IMR-90 (cell line): ENCODE data around the gene ABHD12. TPM values are rescaled to one million over a fixed set of nuclear protein-coding genes. Genes with fewer than 3 reads are reported as not detected.
A peak's percentile ranks its signal among the peaks of the same experiment; 100 is the strongest.

ENCODE experiments used
- ATAC-seq: fragments of 200-7000 bp; cut with Tn5 transposase; 2 replicates; pipeline ENCODE4 v1.9.1; 2020; ENCODE audit warnings: low read depth, mild to moderate bottlenecking, moderate library complexity
- BruUV-seq: library from RNA; stranded (reverse); fragments of 400-500 nt; replicated peaks from 2 replicates; lab custom pipeline; 2021; lab: Mats Ljungman, UMichigan
- CTCF ChIA-PET: fragments of 300-600 bp; formaldehyde crosslinking; extraction: SDS; loops from one replicate; lab custom pipeline; 2021; ENCODE audit warnings: antibody characterized with exemption; lab: Yijun Ruan, JAX
- POLR2A ChIA-PET: fragments of 300-600 bp; sonication (Branson Sonifier 250); formaldehyde crosslinking; loops from one replicate; lab custom pipeline; 2022; ENCODE audit warnings: antibody characterized with exemption; ENCODE audit not compliant: unreplicated experiment; lab: Charles Lee
- DNase-seq: peaks from one replicate; pipeline ENCODE4 v3.0.0; 2013
- H2AFZ ChIP-seq: replicated peaks from 2 replicates; pipeline ENCODE3; 2013; ENCODE audit warnings: low read length, mild to moderate bottlenecking; ENCODE audit not compliant: poor library complexity
- H2AK5ac ChIP-seq: 2 replicates; pipeline ENCODE4 v1.6.1; 2013; ENCODE audit warnings: low read depth, low read length, inconsistent platforms
- H2AK9ac ChIP-seq: replicated peaks from 2 replicates; pipeline ENCODE3; 2013; ENCODE audit warnings: mild to moderate bottlenecking, low read depth, low read length, moderate library complexity; ENCODE audit not compliant: poor library complexity
- H2BK120ac ChIP-seq: 2 replicates; pipeline ENCODE4 v1.6.1; 2013; ENCODE audit warnings: low read depth, low read length, inconsistent platforms
- H2BK15ac ChIP-seq: 3 replicates; pipeline ENCODE4 v1.6.1; 2013; ENCODE audit warnings: low read depth, low read length, inconsistent platforms
- H2BK20ac ChIP-seq: 2 replicates; pipeline ENCODE4 v1.6.1; 2013; ENCODE audit warnings: low read depth, mild to moderate bottlenecking, inconsistent platforms, low read length, moderate library complexity
- H2BK5ac ChIP-seq: 2 replicates; pipeline ENCODE4 v1.6.1; 2013; ENCODE audit warnings: mild to moderate bottlenecking, low read depth, low read length, inconsistent platforms; ENCODE audit not compliant: poor library complexity, severe bottlenecking
- H3K14ac ChIP-seq: replicated peaks from 2 replicates; pipeline ENCODE4 v1.6.1; 2013; ENCODE audit warnings: low read depth, low read length, inconsistent platforms
- H3K18ac ChIP-seq: 2 replicates; pipeline ENCODE4 v1.6.1; 2013; ENCODE audit warnings: low read depth, low read length, control low read depth
- H3K23ac ChIP-seq: 2 replicates; pipeline ENCODE4 v1.6.1; 2013; ENCODE audit warnings: low read depth, low read length, inconsistent platforms
- H3K27ac ChIP-seq: 2 replicates; pipeline ENCODE4 v1.5.1; 2013; ENCODE audit warnings: mild to moderate bottlenecking, control low read depth, low read length; ENCODE audit not compliant: insufficient read depth
- H3K27me3 ChIP-seq: 2 replicates; pipeline ENCODE4 v1.6.1; 2013; ENCODE audit warnings: low read length; ENCODE audit not compliant: control insufficient read depth, insufficient read depth
- H3K36me3 ChIP-seq: 2 replicates; pipeline ENCODE4 v1.6.1; 2013; ENCODE audit warnings: low read length, mixed read lengths; ENCODE audit not compliant: control insufficient read depth, insufficient read depth
- H3K4ac ChIP-seq: 2 replicates; pipeline ENCODE4 v1.6.1; 2013; ENCODE audit warnings: low read depth, low read length, inconsistent platforms
- H3K4me1 ChIP-seq: 2 replicates; pipeline ENCODE4 v1.6.1; 2013; ENCODE audit warnings: low read length, mixed read lengths; ENCODE audit not compliant: control insufficient read depth, insufficient read depth
- H3K4me2 ChIP-seq: 2 replicates; pipeline ENCODE4 v1.6.1; 2013; ENCODE audit warnings: low read depth, mild to moderate bottlenecking, control low read depth, low read length, moderate library complexity
- H3K4me3 ChIP-seq: 2 replicates; pipeline ENCODE4 v1.5.1; 2013; ENCODE audit warnings: low read depth, mild to moderate bottlenecking, control low read depth, low read length, moderate library complexity; ENCODE audit not compliant: insufficient read depth
- H3K56ac ChIP-seq: 2 replicates; pipeline ENCODE4 v1.6.1; 2013; ENCODE audit warnings: low read length, inconsistent platforms; ENCODE audit not compliant: insufficient read depth; ENCODE audit errors: extremely low read depth
- H3K79me1 ChIP-seq, 2 experiments: 2 replicates each; pipeline ENCODE4 v1.6.1; 2013; ENCODE audit warnings: low read length in 2 of 2, inconsistent platforms in 1 of 2, low read depth in 1 of 2
- H3K9ac ChIP-seq: 2 replicates; pipeline ENCODE4 v1.6.1; 2013; ENCODE audit warnings: low read depth, low read length, control low read depth
- H3K9me1 ChIP-seq: 2 replicates; pipeline ENCODE4 v1.6.1; 2013; ENCODE audit warnings: low read length, inconsistent platforms; ENCODE audit not compliant: insufficient read depth
- H3K9me3 ChIP-seq: 2 replicates; pipeline ENCODE4 v1.6.1; 2013; ENCODE audit warnings: low read length; ENCODE audit not compliant: control insufficient read depth, insufficient read depth
- H4K20me1 ChIP-seq: 2 replicates; pipeline ENCODE4 v1.6.1; 2013; ENCODE audit warnings: low read length, inconsistent platforms; ENCODE audit not compliant: insufficient read depth
- H4K5ac ChIP-seq: 2 replicates; pipeline ENCODE4 v1.6.1; 2013; ENCODE audit warnings: mild to moderate bottlenecking, low read depth, low read length, control low read depth
- H4K8ac ChIP-seq, 2 experiments: 2 replicates each; pipeline ENCODE4 v1.6.1; 2013; ENCODE audit warnings: low read depth in 2 of 2, low read length in 2 of 2, control low read depth in 1 of 2, inconsistent platforms in 1 of 2
- H4K91ac ChIP-seq: 2 replicates; pipeline ENCODE4 v1.6.1; 2013; ENCODE audit warnings: low read depth, low read length, inconsistent platforms; ENCODE audit not compliant: insufficient read depth
- RFX5 ChIP-seq: IDR thresholded peaks from 2 replicates; pipeline ENCODE4 v1.8.0; 2012; ENCODE audit warnings: low read depth, mild to moderate bottlenecking, low read length, moderate library complexity
- WGBS, 2 experiments: methylation state at CpG; one replicate each; pipeline versions ENCODE4 v1.1.5 to v1.1.7; 2013; ENCODE audit warnings: missing lambda C conversion rate in 2 of 2; ENCODE audit not compliant: insufficient read length in 1 of 2; ENCODE audit errors: extremely low coverage in 2 of 2; 5-methylcytosine and 5-hydroxymethylcytosine counted together
- dilution Hi-C: fragments of 300-500 bp; cut with HindIII; formaldehyde crosslinking; loops from one replicate; pipeline ENCODE4 v1.14.3; 2018; ENCODE audit warnings: low sequenced_read_pairs; ENCODE audit not compliant: unreplicated experiment
- in situ Hi-C: fragments of 300-500 bp; cut with MboI; formaldehyde crosslinking; loops from 3 replicates; pipeline ENCODE4 v1.14.3; 2019; ENCODE audit warnings: low sequenced_read_pairs, inconsistent platforms, mixed read lengths
- intact Hi-C: fragments of 100-400 bp; cut with micrococcal nuclease; formaldehyde crosslinking; loops from 2 replicates; pipeline ENCODE4 v1.10.0; 2022
- polyA plus RNA-seq, 3 experiments: library from polyadenylated mRNA; depleted of rRNA; stranded (reverse); fragments of >200 nt; gene quantifications; 2 replicates each; pipeline ENCODE4 v1.2.3, GENCODE V29; 2012; ENCODE audit warnings: low replicate concordance in 1 of 3
- total RNA-seq: library from RNA; depleted of rRNA; stranded (reverse); fragments of >200 nt; gene quantifications from 2 replicates; pipeline ENCODE4 v1.2.3, GENCODE V29; 2012
- TF ChIP-seq, protein P1 (sequence below): fragments of 150-350 bp; IDR thresholded peaks from 2 replicates; pipeline ENCODE4 v1.6.1; 2017; ENCODE audit warnings: mild to moderate bottlenecking, antibody characterized with exemption, low read length, low read depth

The ABHD12 gene
- total and polyA plus RNA-seq, 2 of the 4 experiments (the other 2 are of a cell fraction): 80.7 to 108 TPM

DNA sequence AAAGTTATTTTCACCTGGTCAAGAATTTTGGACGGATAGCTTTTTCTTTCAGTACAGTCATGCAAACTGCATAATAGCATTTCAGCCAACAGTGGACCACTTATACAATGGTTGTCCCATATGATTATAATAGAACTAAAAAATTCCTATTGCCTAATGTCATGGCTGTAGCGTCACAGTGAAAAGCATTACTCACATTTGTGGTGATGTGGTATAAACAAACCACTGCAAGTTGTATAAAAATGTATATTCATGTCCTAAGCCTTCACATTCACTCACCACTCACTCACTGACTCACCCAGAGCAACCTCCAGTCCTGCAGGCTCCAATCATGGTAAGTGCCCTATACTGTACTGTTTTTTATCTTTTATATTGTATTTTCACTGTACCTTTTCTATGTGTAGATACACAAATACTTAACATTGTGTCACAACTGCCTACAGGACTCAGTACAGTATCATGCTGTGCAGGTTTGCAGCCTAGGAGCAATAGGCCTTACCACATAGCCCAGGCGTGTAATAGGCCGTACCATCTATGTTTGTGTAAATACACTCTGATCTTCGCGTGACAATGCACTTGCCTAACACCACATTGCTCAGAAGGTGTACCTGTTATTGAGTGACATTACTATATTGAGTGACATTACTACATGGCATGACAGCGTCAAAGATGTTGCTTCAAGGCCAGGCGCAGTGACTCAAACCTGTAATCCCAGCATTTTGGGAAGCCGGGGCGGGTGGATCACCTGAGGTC, 17.9 kb downstream of the ABHD12 start (continued):
- TF ChIP-seq, protein P1, sequence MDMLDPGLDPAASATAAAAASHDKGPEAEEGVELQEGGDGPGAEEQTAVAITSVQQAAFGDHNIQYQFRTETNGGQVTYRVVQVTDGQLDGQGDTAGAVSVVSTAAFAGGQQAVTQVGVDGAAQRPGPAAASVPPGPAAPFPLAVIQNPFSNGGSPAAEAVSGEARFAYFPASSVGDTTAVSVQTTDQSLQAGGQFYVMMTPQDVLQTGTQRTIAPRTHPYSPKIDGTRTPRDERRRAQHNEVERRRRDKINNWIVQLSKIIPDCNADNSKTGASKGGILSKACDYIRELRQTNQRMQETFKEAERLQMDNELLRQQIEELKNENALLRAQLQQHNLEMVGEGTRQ: no peak

- H3K27me3 ChIP-seq: no peaks in the 10 kb centered on the region
- no peak overlapping the region for H3K4me3 ChIP-seq
- H3K23ac ChIP-seq: no peak overlapping the region
- no peaks in the 10 kb centered on the region for H3K36me3 ChIP-seq
- H3K14ac ChIP-seq: no peak overlapping the region
- ChIA-PET CTCF (no interaction called here), POLR2A (no interaction called here)
- no peak overlapping the region for H2AFZ ChIP-seq
- no peak overlapping the region for H4K91ac ChIP-seq
- WGBS, 2 experiments: no CpG with 5 or more reads among the region's 2 CpGs
- peaks cover 33% of the 10 kb centered on the region for H3K9me3 ChIP-seq
- TF ChIP-seq RFX5: no peak
- DNase-seq (no peak), ATAC-seq (no peak)
- no peak overlapping the region for H2BK20ac ChIP-seq
- H3K4ac ChIP-seq: no peak overlapping the region
- no peak overlapping the region for H4K8ac ChIP-seq
- in situ Hi-C loops: loop anchor here (5.0 kb wide), 1 partner anchor 43 kb away; no protein-coding TSS in a partner anchor
- no peak overlapping the region for H2BK120ac ChIP-seq
- peaks cover 9% of the 10 kb centered on the region for H4K20me1 ChIP-seq
- peaks cover 5% of the 10 kb centered on the region for H3K9me1 ChIP-seq
- H2AK5ac ChIP-seq: no peak overlapping the region
- no peak overlapping the region for H2AK9ac ChIP-seq
- H3K9ac ChIP-seq: no peak overlapping the region
- no peak overlapping the region for H3K27ac ChIP-seq
- H3K56ac ChIP-seq: no peak overlapping the region
- BruUV-seq: no TSS peak
- H3K4me1 ChIP-seq: peaks cover 6% of the 10 kb centered on the region
- no peak overlapping the region for H3K4me2 ChIP-seq
- no peak overlapping the region for H3K18ac ChIP-seq
- no peak overlapping the region for H4K5ac ChIP-seq
- H2BK5ac ChIP-seq: no peak overlapping the region
- dilution Hi-C loops: no loop called here
- H3K79me1 ChIP-seq: peaks cover 50 to 80% of the 10 kb centered on the region in 2 experiments
- peak overlapping the region; percentile 14; the same call in 1 of the 3 replicates for H2BK15ac ChIP-seq
- intact Hi-C loops: no loop called here
These were observed 20.7 kb downstream of the ABHD12 start for GRCh38 chr20:25369971-25370370.
